SKM-1 (cell line): ENCODE data around the gene PIGS.

Experiments used
- DNase-seq: peaks from one replicate; lab custom pipeline; 2025; ENCODE audit not compliant: unreplicated experiment; lab: John Stamatoyannopoulos, UW

The PIGS gene

DNA sequence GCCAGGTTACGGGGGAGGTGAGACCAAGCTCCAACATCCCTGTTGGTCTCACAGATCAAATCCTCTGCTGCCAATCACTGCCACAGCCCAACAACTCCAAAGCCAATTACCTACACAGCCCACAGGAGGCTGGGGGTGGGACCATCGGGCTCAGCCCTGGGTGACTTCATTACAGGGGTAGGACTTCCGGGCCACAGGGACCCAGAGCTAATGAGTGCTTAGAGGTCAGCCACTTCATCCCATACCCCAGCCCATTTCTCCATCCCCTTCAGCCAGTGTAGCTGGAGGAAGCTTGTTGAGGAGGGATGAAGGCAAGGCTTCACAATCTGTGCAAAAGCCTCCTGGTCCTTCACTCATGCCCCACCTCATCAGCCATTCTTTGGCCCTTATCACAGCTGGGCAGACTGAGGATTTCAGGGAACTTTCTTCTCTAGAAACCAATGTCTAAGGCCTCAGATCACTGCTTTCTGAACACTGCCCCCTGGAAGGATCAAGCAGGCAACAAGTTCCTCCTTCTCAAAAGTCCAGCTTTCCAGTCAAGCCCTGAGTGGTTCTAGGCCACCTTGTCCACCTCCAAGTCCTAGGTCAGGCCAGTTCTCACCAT, 59.4 kb downstream of the PIGS start:
- no peak for DNase-seq

DNA sequence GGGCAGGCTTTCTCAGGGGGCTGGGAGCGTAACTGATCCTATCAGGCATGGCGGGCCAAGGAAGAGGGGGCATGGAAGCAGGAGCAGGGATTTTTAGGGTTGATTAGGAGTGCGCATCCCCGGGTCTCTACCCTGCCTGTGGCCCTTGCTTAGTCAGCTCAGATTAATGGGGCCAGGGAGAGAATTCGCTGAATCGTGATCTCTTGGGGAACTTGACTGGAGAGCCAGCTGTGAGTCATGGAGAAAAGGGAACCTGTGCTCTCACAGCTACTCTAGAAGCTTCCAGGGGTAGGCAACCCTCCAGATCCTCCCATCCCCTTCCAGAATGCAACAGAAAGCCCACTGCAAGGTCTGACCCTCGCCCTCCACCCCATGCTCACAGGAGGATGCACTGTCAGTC, 61.5 kb downstream of the PIGS start:
- DNase-seq, result peak; percentile 32

DNA sequence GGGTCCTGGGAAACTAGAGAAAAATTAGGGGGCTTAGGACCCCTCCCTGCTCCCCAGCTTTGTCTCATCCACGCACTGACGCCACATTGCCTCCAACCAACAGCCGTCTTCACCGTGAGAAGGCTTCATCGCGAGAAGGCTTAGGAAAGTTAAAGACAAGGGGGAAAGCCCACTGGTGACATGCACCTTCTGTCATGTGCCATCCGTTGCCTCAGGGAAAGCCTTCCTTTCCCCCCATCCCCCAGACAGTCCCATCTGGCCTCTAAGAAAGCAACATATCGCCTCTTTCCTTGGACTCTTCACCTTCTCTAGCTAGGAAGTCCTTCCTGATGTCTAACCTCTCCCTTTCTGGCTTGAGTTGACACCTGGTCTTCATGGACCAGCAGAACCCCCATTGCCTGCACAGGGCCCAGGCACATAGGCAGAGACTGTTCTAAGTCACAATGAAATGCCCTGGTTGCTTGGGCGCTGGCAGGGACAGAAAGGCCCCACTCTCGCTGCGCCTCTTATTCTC, 63.1 kb downstream of the PIGS start:
- no peak for DNase-seq

DNA sequence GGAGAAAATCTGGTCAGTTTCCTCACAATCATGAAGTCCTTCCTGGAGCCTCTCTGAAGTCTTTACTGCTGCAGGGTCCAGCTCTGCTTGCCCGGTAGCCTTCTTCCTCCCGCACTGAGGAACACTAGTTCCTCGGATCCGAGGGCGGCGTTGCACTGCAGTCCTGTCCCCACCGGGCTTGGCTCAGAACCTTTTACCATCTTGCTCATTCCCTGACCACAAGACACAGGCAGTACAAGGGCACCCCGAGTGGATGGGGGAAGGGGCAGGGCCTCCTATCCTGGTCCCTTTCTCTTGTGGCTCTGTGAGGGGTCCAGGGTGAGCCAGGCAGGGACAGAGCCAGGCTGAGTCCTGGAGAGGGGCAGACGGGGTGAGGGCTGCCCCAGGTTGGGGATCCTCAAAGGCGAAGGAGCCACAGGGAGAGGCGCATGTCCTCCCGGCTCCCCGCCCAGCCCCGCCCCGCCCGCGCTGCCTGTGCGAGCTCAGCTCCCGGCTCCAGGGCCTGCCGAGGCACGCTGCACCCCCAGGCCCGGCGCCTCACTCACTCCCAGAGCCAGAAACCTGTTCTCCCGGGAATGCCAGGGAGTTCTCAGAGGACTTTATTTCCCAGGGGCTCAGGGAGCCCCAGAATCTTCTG, 63.6 kb downstream of the PIGS start:
- DNase-seq, result no peak

DNA sequence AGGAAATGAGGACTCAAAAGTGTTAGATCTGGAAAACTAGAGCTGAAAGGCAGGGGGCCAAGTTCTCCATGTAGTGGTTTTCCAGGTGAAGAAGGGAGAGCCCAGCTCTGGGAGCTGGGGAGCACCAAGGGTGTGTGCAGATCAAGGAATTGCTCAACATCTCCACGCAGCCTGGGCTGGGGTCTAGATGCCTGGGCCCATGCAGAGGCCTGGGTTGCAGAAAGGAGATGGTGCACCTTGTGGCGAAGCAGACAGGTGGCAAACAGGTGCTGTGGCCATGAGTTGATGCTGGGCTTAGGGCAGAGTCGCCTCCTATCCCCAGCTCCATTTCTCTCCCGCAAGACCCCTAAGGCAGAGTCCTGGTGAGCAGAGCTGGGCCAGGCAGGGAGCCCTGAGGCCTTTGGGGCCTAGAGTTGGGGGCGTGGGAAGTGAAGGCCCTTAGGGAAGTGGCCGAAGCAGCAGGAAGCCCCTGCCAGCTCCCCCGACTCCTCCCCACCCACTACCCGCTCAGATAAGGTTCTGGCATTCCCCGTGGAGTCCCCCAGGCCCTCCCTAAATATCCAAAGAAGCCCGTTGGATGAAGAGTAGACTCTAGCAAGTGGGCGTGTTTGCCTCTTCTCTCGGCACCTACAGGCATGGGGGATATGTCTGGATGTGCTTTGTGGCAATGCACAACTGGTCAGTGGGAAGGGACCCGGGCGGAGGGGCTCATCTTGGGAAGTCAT, 64.4 kb downstream of the PIGS start:
- no peak for DNase-seq

DNA sequence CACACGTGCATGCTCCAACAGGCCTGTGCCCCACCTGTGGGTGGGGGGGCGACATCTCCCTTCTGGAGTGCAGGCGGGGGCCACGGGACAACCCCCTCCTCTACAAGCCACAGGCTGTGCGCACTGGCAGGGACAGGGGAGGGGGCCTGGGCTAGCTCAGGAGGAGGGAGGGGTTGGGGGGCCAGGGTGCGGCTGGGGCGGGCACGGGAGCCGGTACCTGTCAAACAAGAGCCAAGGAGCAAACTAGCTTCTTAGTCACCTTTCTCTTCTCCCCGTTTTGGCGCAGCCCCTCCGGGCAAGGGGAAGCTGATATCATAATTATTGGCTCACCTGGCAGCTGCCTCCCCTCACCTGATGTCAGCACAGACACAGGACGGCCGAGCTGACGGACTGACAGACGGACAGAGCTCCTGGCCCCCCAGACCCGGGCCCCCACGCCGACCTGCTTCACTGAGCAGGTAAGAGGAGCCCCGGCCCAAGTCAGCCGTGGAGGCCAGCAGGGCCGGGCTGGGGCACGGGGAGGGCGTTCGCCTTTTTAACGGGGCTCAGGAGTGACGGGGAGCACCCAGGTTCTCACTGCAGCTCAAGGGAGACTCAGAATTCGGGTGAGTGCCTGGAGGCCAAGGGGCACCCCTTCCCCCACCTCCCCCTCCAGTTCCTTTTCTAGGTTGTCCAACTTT, 65.2 kb downstream of the PIGS start, which contains the start of gene FOXN1:
Gene FOXN1 (plus strand): TSS at position 363 of the 680 bp plus-strand sequence. CDS start 17,622 bp downstream, outside the sequence.
- no peak for DNase-seq

DNA sequence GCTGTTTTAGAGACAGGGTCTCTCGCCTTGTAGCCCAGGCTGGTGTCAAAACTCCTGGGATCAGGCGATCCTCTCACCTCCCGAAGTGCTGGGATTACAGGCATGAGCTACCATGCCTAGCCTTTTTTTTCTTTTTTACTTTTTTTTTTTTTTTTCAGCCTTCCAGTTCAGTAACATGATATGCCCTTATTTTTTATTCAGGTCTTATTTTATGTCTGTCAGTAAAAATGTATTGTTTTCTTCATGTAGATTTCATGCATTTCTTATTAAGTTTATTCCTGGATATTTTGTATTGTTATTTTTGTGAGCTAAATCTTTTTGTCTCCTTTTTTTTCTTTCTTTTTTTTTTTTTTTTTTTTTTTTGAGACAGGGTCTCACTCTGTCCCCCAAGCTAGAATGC, 67.9 kb downstream of the PIGS start:
- DNase-seq, result no peak
